LNCaP clone FGC (cell line): ENCODE measurements around the gene KNL1.

Source experiments
- DNase-seq: peaks from one replicate; pipeline ENCODE4 v3.0.0-alpha.2; 2011; ENCODE audit warnings: low read depth
- H3K4me3 ChIP-seq: 2 replicates; pipeline ENCODE4 v1.5.1; 2011; ENCODE audit warnings: mild to moderate bottlenecking, low read depth, low read length, control low read depth
- CTCF ChIP-seq: IDR thresholded peaks from 2 replicates; pipeline ENCODE4 v1.5.1; 2012; ENCODE audit warnings: mild to moderate bottlenecking; ENCODE audit not compliant: control insufficient read depth, insufficient read depth; ENCODE audit errors: extremely low read depth

Gene KNL1

GRCh38 chr15:40685376-40685775 is 91.3 kb downstream of the KNL1 start:
- no peak for DNase-seq
- no peak for TF ChIP-seq CTCF
- H3K4me3 ChIP-seq: no peak overlapping the region

GRCh38 chr15:40688932-40689799 is 95.1 kb downstream of the KNL1 start:
- no peak overlapping the region for H3K4me3 ChIP-seq
- no peak for DNase-seq
- TF ChIP-seq CTCF: no peak

DNA sequence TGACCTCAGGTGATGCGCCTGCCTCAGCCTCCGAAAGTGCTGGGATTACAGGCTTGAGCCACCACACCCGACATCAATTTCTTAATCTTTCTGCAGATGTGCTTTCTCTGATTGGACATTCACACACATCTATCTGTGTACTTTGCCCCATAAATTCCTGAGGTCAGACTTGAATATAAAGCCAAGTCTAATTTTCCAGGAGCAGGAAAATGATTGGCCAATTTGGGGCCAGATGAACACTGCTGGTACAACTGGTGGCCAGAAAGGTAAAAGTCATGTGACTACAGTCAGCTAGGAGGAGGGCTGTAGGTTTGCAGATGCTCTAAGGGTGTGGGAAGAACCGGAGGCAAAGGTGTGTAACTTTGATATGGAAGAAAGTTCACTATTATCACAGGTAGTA is 97.7 kb downstream of the KNL1 start:
- DNase-seq: no peak
- H3K4me3 ChIP-seq: no peak overlapping the region
- no peak for TF ChIP-seq CTCF

GRCh38 chr15:40693904-40694687 is 100.0 kb downstream of the KNL1 start:
- no peak for DNase-seq
- TF ChIP-seq CTCF: no peak
- H3K4me3 ChIP-seq: peak overlapping the region; percentile 83

- H3K4me3 ChIP-seq: peak within 1 kb of the TSS; percentile 83
- TF ChIP-seq CTCF: no peak
- peak; percentile 73 for DNase-seq
Measured at GRCh38 chr15:40694688-40695468, 100.8 kb downstream of the KNL1 start, which contains the start of gene RAD51. RAD51 (plus strand) TSS chr15:40695174; CDS start chr15:40698759, 3,585 bp downstream.

GRCh38 chr15:40695469-40695890 is 101.4 kb downstream of the KNL1 start:
- TF ChIP-seq CTCF: no peak
- H3K4me3 ChIP-seq: peak overlapping the region; percentile 83
- no peak for DNase-seq
